GM19351 (cell line): ENCODE results near the gene TRABD.
"Not testable (repeated sequence)": the region's sequence is repeated elsewhere in the genome, so short reads cannot be mapped to it uniquely, and the experiment has no call there.

Experiments used
- ATAC-seq: cut with Tn5 transposase; IDR thresholded peaks from one replicate; pipeline ENCODE4 v1.9.1; 2021; ENCODE audit warnings: mild to moderate bottlenecking, moderate library complexity; ENCODE audit not compliant: unreplicated experiment

Gene TRABD

DNA sequence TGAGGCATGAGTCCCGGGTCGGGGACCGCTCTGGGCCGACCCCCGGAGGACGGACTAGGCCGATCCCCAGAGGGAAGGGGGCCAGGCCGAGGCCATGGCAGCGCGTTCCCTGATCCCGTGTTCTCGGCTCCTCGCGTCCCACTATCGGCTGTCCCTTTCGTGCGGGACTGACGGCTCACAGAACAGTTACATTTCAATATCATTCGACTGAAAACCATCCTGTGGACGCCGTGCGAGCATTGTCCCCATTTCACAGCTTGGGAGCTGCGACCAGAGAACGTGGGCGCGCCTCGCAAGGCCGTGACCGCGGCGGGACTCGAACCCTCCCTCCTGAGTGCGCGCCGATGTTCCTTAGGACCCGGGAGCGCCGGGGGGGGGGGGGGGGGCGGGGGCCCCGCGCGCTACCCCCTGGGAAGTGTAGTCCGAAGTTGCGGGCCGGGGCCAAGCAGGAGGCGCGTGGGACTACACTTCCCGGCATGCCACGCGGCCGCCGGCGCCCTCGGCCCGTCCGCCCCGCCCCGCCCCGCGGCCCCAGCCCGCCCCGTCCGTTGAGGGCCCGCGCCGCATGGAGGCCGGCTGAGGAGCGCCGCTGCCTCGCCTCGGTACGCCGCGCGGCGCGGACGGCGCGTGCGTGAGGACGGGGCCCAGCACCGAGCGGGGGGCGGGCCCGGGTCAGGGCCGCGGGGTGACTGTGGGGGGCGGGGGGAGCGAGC is at the start of gene TRABD:
TRABD (plus strand) TSS at position 539 of the 713 bp plus-strand sequence. CDS start 7,148 bp downstream, outside the sequence.
- ATAC-seq: peak; percentile 41

DNA sequence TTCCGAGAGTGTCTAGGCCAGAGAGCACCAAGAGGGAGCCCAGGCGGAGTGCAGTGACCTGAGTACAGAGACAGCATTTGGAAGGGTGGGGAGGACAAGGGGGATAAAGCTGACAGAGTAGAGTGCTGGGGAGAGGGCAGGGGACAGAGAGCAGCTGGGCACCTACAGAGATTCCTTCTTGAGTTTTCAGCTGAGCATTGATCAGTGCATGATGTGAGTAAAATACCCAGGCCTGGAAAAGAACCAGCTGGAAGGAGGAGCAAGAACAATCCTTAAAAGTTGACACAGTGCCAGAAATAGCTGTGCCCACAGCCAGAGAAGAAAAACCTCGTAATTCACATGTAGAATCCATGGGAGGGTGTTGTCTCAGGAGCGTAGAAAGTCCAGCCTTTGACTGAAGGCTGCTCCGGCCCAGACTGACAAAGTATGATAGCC is 49.1 kb upstream of the TRABD start:
- no peak for ATAC-seq

GRCh38 chr22:50137277-50137676 is 48.4 kb upstream of the TRABD start:
- not testable (repeated sequence) for ATAC-seq

DNA sequence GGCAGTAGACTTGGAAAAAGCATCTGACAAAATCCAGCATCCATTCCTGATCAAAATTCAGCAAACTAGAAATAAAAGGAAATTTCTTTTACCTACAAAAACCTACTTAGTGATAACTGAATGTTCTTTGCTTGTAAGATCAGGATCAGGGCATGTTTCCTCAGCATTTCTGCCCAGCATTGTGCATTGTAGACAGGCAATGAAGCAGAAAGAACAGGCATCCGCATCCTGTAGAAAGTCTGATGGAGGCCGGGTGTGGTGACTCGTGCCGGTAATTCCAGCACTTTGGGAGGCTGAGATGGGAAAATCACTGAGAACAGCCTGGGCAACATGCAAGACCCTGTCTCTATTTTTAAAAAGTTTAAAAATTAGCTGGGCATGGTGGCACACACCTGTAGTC is 47.7 kb upstream of the TRABD start:
- ATAC-seq: no peak

DNA sequence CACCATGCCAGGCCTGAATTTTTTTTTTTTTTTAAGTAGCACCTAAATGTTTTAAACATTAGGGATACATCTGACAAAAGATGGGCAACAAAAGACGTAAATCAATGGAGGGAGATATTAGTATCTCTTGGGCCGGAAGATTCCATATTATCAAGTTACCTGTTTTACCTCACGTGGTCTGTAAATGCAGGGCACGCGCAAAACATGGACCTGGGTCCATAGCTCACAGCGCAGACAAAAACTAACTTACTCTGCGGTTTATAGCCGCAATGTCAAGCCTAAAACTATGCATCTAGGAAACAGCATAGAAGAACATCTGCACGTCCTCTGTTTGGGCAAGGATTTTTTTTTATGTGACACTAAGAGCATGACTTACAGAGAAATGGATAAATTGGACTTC is 46.7 kb upstream of the TRABD start:
- no peak for ATAC-seq

DNA sequence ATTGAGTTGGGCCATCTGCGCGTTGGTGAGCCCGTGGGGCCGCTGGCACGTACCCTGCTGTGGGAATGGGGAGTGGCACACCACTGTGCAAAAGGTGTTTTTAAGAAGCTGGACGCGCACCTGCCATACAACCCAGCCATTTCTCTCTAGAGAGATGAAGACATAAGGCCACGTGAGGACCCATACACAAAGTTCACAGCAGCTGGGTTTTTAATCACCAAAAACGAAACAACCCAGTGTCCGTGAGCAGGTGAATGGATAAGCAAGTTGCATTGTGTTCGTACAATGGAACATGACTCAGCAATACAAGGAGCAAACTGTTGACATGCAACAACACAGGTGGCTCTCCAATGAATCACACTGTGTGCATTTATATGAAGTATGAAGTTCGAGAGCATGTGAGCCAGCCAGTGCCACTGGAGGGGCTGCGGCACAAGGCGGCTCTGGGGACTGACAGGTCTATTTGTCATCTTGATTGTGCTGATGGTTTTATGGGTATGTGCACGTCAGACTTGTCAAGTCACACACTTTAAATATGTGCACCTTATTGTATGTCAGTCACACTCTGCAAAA is 45.8 kb upstream of the TRABD start:
- no peak for ATAC-seq

DNA sequence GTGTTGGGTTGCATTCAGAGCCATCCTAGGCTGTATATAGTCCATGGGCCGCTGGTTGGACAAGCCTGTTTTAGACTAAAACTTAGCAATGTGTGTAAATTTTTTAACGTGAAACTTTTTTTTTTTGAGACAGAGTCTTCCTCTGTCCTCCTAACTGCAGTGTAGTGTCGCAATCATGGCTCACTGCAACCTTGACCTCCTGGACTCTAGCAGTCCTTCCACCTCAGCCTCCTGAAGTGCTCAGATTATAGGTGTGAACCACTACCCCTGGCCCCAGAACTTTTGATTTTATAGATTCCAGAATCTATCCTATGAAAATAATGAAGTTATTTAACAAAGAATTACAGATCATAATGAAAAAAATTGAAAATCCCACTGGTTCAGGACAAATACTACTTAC is 45.1 kb upstream of the TRABD start:
- no peak for ATAC-seq

DNA sequence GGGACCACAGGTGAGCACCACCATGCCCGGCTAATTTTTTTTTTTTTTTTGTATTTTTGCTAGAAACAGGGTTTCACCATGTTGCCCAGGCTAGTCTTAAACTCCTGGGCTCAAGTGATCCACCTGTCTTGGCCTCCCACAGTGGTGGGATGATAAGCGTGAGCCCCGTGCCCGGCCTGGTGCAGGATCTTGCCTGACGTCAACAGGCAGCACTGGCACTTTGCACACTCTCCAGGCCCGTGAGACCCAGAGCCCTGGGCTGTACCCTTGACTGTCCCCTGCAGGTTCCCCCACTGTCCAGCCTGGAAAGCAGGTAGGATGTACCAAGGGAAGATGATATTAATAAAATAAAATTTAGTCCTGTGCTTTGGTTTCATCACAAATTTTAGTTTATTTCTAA is 44.3 kb upstream of the TRABD start:
- ATAC-seq: no peak

GRCh38 chr22:50141891-50142363 is 43.8 kb upstream of the TRABD start:
- ATAC-seq: no peak

GRCh38 chr22:50143096-50143495 is 42.6 kb upstream of the TRABD start:
- no peak for ATAC-seq

DNA sequence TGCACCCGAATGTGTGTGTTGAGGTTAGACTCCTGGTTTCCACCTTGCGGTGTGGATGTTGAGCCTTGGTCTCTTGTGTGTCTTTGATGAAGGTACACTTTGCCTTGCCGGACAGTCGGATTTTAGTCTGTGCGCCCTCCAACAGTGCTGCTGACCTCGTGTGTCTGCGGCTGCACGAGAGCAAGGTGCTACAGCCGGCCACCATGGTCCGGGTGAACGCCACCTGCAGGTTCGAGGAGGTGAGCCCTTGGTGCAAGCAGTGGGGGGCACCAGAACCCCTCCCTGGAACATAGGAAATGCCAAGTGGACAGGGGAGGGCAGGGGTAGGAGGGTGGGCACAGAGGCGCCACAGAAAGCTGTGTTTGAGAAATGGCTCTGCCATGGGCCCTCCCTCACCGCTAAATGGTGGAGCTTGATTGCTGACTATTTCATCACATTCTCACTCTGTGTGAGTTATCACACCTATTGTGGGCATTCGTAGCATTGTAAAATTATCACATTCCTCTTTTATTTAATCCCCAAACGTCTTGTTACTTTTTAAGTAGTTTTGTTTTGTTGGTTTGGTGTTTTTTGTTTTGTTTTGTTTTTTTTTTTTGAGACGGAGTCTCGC is 41.6 kb upstream of the TRABD start:
- ATAC-seq: no peak

- ATAC-seq: no peak
Measured at GRCh38 chr22:50145721-50146438, 39.8 kb upstream of the TRABD start.

DNA sequence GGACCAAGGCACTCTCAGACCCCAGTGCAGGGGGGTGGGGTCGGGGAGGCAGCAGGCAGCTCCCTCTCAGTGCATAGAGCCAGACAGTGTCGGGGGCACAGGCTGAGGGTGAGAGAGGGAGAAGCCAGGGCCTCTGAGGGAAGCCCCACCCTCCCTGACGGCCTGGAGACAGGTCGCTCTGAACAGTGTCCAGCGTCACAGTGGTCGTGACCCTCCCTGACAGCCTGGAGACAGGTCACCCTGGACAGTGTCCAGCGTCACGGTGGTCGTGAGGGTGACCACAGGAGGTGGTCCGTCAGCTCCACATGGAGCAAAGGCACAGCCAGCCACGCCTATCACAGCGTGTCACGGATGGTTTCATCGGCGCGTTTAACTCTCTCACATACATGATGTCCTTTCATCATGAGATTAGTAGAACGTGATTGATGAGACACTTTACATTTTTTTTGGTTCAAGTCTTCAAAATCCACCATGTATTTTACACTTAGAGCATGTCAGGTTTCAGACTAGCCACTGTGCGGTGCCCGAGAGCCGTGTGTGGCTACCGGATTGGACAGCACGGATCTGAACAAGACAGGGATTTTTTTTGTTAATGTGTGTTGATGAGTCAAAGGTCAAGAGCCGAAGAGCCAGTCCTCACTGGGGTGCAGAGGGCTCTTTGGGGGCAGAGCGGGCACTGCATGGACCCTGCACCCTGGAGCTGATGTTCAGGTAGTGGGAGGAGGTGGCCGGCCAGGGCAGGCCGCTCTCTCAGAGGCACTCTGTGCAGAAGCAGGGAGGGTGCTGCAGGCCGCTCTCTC is 39.1 kb upstream of the TRABD start:
- no peak for ATAC-seq

GRCh38 chr22:50147258-50148165 is 38.2 kb upstream of the TRABD start:
- ATAC-seq: not testable (repeated sequence)

DNA sequence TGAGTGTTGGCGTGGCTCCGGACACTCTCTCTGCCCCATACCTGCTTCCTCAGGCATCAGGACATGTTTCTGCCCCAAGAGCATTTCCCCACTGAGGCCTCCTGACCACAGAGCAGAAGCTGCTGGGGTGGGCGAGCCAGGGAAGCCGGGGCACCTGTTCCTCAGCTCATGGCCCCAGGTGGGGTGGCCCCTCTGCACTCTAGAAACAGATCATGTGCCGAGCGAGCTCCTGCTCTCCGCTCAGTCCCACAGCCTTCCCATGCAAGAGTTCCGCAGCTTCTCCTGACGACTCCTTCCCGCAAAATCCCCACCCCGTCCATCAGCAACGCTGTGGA is 37.6 kb upstream of the TRABD start:
- no peak for ATAC-seq

DNA sequence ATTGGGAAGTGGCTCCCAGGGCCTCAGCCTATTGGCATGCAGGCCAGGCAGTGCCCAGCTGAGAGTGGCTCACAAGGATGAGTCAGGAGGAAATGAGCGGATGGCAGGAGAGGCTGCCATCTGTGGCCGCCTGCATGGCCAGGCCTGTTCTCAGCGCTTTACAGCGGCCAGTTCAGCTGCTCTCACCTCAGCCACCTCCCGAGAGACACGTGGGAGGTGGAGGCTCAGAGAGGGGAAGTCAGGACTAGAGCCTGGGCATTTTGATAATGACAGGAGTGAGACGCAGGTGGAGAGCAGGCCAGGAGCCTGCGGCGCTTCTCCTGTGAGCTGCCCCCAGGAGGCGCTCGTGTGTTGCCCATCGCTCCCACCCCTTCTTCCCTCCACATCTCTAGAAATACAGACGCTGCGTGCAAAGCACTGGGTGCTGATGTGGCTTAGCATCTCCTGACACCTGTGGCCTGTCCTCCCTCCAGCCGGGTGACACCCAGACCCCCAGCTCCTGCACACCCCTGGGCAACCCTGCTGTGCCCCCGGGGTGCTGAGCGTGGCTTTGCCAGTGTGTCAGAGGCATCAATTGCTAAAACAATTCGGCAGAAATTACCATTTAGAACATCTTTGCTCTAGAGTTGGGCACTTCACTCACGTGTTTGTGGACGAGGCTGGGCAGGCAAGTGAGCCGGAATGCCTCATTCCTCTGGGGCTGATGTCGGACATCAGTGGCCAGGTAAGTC is 36.6 kb upstream of the TRABD start:
- ATAC-seq: peak; percentile 62

DNA sequence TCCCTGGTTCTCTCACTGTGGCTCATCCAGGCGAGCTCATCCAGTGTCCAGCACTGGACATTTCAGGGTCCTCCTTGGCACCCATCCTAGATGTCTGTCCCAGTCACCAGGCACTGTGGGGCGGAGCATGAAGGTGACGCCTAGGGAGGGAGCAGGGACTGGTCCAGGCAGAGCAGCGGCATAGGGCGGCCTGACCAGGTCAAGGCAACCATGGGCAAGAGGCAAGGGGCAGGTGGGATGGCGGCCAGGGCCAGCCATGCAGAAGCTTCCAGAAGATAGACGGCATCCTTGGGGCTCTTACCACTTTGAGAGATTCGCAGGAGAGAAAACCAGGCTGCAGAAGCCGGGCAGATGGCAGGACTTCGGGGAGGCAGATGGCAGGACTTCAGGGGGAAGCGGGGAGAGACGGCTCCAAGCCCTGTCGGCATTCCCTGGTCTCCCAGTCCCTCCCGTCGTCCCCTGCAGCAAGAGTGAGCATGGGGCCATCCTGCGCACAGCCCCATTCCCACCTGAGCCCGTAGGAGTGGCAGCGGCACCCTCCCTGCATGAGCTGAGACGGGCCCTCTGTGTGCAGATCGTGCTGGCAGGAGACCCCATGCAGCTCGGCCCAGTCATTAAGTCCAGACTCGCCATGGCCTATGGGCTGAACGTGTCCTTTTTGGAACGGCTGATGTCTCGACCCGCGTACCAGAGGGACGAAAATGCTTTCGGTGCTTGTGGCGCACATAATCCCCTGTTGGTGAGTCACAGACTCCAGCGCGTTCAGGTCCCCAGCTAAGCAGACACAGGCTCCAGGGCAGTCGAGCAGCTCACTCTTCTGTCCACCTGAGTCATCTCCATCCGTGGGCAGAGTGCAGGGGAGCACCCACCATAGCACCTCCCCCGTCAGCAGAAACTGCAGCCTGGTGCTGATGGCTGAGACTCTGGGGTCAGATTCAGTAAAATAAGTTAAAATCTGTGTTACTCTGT is 35.3 kb upstream of the TRABD start:
- ATAC-seq: no peak
